WERI-Rb-1 (cell line): Measurements from ENCODE around the gene GRIK2.

Source experiments
- DNase-seq: peaks from one replicate; pipeline ENCODE4 v3.0.0-alpha.2; 2020
- H3K27ac ChIP-seq: fragments of 250-450 bp; sonication (Bioruptor Pico); 2 replicates; pipeline ENCODE4 v1.5.1; 2020; ENCODE audit warnings: mild to moderate bottlenecking, moderate library complexity
- H3K27me3 ChIP-seq: fragments of 250-450 bp; sonication (Bioruptor Pico); 2 replicates; pipeline ENCODE4 v1.5.1; 2021; ENCODE audit warnings: mild to moderate bottlenecking, low read depth, moderate library complexity; ENCODE audit not compliant: insufficient read depth, severe bottlenecking
- H3K36me3 ChIP-seq: fragments of 250-450 bp; sonication (Bioruptor Pico); 2 replicates; pipeline ENCODE4 v1.5.1; 2020; ENCODE audit warnings: mild to moderate bottlenecking, moderate library complexity
- H3K4me3 ChIP-seq: 2 replicates; pipeline ENCODE4 v1.5.1; 2011; ENCODE audit warnings: low read depth, mild to moderate bottlenecking, control low read depth, low read length
- H3K9me3 ChIP-seq: fragments of 250-450 bp; sonication (Bioruptor Pico); 2 replicates; pipeline ENCODE4 v1.5.1; 2021; ENCODE audit warnings: mild to moderate bottlenecking, moderate library complexity; ENCODE audit not compliant: severe bottlenecking
- TF ChIP-seq, protein P1 (sequence below): IDR thresholded peaks from 2 replicates; pipeline ENCODE4 v1.5.1; 2011; ENCODE audit warnings: low read depth, mild to moderate bottlenecking, control low read depth, inconsistent platforms, low read length

Gene GRIK2

DNA sequence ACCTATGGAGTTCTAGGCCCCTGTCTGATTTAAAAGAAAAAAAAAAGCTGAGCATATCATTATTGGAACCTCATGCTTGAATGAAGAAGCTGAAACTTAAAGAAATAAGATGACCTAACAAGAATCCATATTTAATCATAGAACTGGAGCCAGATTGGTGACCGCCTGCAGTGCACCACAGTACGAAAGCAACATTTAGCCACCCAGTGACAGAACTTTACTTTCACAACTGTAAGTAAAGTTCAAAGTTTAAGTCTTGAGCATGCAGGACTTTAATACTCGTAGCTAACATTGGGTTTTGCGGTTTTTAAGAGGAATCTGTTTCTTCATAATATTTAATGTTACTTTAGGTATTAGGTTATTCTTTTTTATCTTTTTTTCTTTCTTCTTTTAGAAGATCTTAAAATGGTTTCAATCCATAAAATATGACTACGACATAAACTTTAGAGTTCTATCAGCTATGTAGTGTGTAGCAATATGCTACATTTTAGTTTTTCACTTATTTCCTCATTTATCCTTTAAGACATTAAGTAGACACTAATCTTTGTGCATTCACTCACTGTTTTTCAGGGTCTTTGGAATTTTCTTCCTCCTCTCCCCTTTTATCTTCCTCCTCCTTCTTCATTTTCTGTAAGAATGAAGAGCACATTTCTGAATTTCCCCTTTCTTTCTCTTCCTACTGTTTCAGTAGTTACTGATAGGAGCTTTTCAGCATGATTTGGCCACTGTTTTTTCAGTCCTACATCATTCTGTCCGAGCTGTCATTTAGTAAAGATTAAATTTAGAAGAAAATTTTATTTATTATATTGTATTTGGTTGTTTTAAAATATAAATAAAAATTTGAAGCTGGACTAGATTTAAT is 514.1 kb downstream of the GRIK2 start:
- no peaks in the 10 kb centered on the region for H3K36me3 ChIP-seq
- TF ChIP-seq, protein P1, sequence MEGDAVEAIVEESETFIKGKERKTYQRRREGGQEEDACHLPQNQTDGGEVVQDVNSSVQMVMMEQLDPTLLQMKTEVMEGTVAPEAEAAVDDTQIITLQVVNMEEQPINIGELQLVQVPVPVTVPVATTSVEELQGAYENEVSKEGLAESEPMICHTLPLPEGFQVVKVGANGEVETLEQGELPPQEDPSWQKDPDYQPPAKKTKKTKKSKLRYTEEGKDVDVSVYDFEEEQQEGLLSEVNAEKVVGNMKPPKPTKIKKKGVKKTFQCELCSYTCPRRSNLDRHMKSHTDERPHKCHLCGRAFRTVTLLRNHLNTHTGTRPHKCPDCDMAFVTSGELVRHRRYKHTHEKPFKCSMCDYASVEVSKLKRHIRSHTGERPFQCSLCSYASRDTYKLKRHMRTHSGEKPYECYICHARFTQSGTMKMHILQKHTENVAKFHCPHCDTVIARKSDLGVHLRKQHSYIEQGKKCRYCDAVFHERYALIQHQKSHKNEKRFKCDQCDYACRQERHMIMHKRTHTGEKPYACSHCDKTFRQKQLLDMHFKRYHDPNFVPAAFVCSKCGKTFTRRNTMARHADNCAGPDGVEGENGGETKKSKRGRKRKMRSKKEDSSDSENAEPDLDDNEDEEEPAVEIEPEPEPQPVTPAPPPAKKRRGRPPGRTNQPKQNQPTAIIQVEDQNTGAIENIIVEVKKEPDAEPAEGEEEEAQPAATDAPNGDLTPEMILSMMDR, result no peak
- H3K4me3 ChIP-seq, result no peak overlapping the region

DNA sequence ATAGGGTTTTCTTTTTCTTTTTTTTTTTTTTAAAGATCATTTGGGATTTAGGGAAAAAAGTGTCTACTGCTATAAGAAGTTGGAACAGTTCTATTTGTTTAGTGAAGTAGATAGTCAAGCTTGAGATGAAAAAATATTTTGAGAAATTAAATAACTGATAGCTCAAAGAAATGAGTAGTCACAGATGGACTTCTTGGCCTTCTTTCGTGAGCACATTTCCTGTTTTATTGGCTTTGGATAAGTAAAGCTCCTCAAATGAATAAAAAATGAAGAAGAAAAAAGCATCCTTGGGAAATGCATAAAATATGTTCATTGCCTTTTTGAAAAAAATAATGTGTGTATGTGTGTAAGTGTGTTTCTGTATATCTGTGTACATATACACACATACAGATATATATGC is 515.9 kb downstream of the GRIK2 start:
- H3K27ac ChIP-seq, result no peak overlapping the region
- no peaks in the 10 kb centered on the region for H3K36me3 ChIP-seq
- no peak for DNase-seq
- no peaks in the 10 kb centered on the region for H3K9me3 ChIP-seq
- H3K27me3 ChIP-seq, result no peaks in the 10 kb centered on the region
- H3K4me3 ChIP-seq, result no peak overlapping the region
- TF ChIP-seq, protein P1, result no peak

More for the DNA sequence above, 514.1 kb downstream of the GRIK2 start:
- no peak overlapping the region for H3K27ac ChIP-seq
- H3K27me3 ChIP-seq, result no peaks in the 10 kb centered on the region
- DNase-seq, result no peak
- no peaks in the 10 kb centered on the region for H3K9me3 ChIP-seq

DNA sequence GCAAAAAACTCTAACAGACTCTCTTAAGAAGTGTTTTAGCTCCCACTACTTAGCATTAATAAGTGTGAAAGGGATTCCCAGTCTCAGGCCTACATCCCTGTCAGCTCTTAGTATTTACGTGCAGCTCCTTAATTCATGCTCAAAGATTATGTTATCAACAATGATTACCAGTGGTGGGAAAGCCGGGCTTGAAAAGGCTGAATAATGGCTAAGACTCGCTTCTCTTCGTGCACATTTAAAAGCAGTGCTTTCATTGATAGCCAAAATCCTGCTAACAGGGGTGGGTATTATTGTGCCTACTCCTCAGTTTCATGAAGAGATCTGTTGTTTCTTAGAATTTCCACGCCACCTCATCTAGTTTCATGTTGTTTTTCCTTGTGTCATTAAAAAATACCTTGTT is 518.8 kb downstream of the GRIK2 start:
- no peaks in the 10 kb centered on the region for H3K9me3 ChIP-seq
- H3K27ac ChIP-seq, result 0 out of 2 replicates have a peak overlapping the region, but pooled peaks have one; percentile 25
- no peak overlapping the region for H3K4me3 ChIP-seq
- peak; percentile 52 for DNase-seq
- no peaks in the 10 kb centered on the region for H3K36me3 ChIP-seq
- no peaks in the 10 kb centered on the region for H3K27me3 ChIP-seq
- TF ChIP-seq, protein P1, result no peak

DNA sequence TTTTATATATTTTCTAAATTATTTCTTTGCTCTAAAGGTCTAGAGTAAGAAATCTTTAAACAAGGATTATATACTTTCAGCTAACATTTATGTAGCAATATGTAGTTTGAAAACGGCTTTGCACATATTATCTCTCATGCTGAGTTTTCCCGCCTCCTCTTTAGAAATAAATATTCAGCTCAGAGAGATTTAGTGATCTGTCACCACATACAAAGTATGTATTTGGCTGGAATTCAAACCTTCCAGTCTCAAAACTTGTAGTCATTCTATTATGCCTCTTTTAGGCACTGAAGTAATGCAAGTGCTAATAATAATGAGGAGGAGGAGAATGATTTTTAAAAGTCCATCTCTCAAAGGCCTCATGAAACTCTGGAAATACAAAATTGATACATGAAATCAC is 525.0 kb downstream of the GRIK2 start:
- Histone ChIP-seq H3K9me3 (no peaks in the 10 kb centered on the region), H3K4me3 (no peak overlapping the region), H3K27ac (no peak overlapping the region), H3K36me3 (no peaks in the 10 kb centered on the region), H3K27me3 (no peaks in the 10 kb centered on the region)
- TF ChIP-seq, protein P1, result no peak
- no peak for DNase-seq

DNA sequence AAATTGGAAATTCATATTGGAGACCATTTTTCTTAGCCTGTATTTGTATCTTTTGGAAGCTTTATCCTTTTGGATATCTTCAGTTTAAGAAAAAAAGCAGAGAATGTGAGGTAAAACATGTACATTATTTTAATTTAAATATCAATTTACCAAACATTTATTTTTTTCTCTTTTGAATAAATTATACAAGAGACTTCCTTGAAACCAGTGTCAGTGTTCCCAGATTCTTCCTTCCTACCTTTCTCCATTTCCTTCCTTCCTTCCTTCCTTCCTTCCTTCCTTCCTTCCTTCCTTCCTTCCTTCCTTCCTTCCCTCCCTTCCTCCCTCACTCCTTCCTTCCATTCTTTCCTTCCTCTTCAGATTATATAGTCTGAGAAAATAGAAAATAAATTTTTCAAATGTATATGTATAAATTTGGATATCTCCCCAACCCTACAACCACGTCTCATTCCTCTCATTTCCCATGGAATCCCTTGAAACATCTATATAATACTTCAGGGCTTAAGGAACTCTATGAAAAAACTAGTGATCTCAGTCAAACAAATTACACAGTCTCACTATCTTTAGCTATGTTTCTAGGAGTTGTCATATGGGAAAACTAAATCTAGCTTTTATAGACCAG is 528.4 kb downstream of the GRIK2 start:
- DNase-seq, result no peak
- TF ChIP-seq, protein P1, result no peak
- no peak overlapping the region for H3K4me3 ChIP-seq
- H3K9me3 ChIP-seq, result no peaks in the 10 kb centered on the region
- H3K27ac ChIP-seq, result no peak overlapping the region
- no peaks in the 10 kb centered on the region for H3K27me3 ChIP-seq
- H3K36me3 ChIP-seq, result no peaks in the 10 kb centered on the region
